Tibial nerve (tissue), 4 donors: ENCODE data around the gene MFAP3L. TPM values are rescaled to one million over a fixed set of nuclear protein-coding genes. Genes with fewer than 3 reads are reported as not detected.

Experiments
- DNase-seq, 2 donors: peaks; one replicate each; pipeline ENCODE4 v3.0.0-alpha.2; 2019; ENCODE audit warnings: low spot score in 2 of 2
- H3K27ac ChIP-seq, 4 donors: fragments of 200-600 bp; sonication (generic) in 3 of 4; one replicate each; pipeline ENCODE4 v1.5.1; 2017 to 2019; ENCODE audit warnings: mild to moderate bottlenecking in 1 of 4
- H3K27me3 ChIP-seq, 2 donors: fragments of 200-600 bp; sonication (generic) in 1 of 2; one replicate each; pipeline versions ENCODE4 v1.5.1 to v1.6.0; 2017 to 2019
- H3K36me3 ChIP-seq, 3 donors: fragments of 200-600 bp; sonication (generic); one replicate each; pipeline ENCODE4 v1.5.1; 2018 to 2019
- H3K4me1 ChIP-seq, 4 donors: fragments of 200-600 bp; sonication (generic) in 3 of 4; one replicate each; pipeline ENCODE4 v1.5.1; 2017 to 2019
- H3K4me3 ChIP-seq, 4 donors: fragments of 200-600 bp; sonication (generic) in 3 of 4; one replicate each; pipeline ENCODE4 v1.5.1; 2017 to 2019; ENCODE audit warnings: mild to moderate bottlenecking in 1 of 4, moderate library complexity in 1 of 4
- H3K9me3 ChIP-seq, 4 donors: fragments of 200-600 bp; sonication (generic) in 3 of 4; one replicate each; pipeline ENCODE4 v1.5.1; 2017 to 2019
- EP300 ChIP-seq, 2 donors: sonication (generic); formaldehyde crosslinking; IDR thresholded peaks; one replicate each; pipeline ENCODE4 v1.6.1; 2017; ENCODE audit warnings: antibody characterized with exemption in 2 of 2, mild to moderate bottlenecking in 1 of 2
- POLR2A ChIP-seq, 2 donors: fragments of 450-650 bp; IDR thresholded peaks; one replicate each; pipeline ENCODE4 v1.6.1; 2017; ENCODE audit warnings: antibody characterized with exemption in 2 of 2, mild to moderate bottlenecking in 2 of 2, moderate library complexity in 2 of 2
- WGBS, 2 donors: methylation state at CpG; one replicate each; pipeline ENCODE4 v1.1.5; 2018; 5-methylcytosine and 5-hydroxymethylcytosine counted together
- total RNA-seq, 4 donors: library from RNA; depleted of rRNA; stranded (reverse); fragments of >200 nt; gene quantifications; one replicate each; pipeline ENCODE4 v1.1.0, GENCODE V29; 2016
- TF ChIP-seq, protein P1 (sequence below), 5 experiments: fragments of 200-600 bp in 3 of 5; fragments of 450-650 bp in 2 of 5; sonication (generic) in 3 of 5; IDR thresholded peaks; one replicate each; pipeline ENCODE4 v1.5.1; 2016 to 2019; ENCODE audit warnings: antibody characterized with exemption in 5 of 5, mild to moderate bottlenecking in 3 of 5, moderate library complexity in 2 of 5

MFAP3L gene
- total RNA-seq, 4 donors from 2014 or later = 15.3 to 37.4 (median 21.2) TPM

DNA sequence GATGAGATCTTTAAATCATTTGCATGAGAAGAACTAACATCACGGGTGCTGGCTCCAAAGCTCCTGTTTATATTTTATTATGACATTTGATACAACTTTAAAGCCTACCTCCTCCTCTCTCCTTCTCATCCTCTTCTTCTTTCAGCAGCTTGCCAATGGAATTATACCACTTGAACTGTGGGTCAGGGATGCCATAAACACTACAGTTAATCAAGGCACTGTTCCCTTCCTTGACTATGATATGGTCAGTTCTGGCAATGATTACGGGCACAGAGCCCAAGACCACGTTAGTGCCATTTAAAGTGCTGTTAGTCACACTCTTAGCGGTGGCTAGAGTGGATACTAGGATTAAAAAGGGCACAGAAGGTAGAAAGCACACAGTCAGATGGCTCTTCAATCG, 20.7 kb downstream of the MFAP3L start:
- WGBS, 2 donors = 46 to 50% methylated on average over 5 of the region's 5 CpGs
- H3K27ac ChIP-seq = peak overlapping the region in 3 of 4 donors; percentile 3 to 66 (median 31)
- no peaks in the 10 kb centered on the region for H3K36me3 ChIP-seq
- DNase-seq = no peak
- H3K27me3 ChIP-seq = no peaks in the 10 kb centered on the region
- peaks cover 0 to 14% (median 0%) of the 10 kb centered on the region in 4 donors for H3K4me1 ChIP-seq
- TF ChIP-seq, protein P1, sequence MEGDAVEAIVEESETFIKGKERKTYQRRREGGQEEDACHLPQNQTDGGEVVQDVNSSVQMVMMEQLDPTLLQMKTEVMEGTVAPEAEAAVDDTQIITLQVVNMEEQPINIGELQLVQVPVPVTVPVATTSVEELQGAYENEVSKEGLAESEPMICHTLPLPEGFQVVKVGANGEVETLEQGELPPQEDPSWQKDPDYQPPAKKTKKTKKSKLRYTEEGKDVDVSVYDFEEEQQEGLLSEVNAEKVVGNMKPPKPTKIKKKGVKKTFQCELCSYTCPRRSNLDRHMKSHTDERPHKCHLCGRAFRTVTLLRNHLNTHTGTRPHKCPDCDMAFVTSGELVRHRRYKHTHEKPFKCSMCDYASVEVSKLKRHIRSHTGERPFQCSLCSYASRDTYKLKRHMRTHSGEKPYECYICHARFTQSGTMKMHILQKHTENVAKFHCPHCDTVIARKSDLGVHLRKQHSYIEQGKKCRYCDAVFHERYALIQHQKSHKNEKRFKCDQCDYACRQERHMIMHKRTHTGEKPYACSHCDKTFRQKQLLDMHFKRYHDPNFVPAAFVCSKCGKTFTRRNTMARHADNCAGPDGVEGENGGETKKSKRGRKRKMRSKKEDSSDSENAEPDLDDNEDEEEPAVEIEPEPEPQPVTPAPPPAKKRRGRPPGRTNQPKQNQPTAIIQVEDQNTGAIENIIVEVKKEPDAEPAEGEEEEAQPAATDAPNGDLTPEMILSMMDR (IDR thresholded peaks at IDR 0.05) = no peak
- TF ChIP-seq EP300 (IDR thresholded peaks at IDR 0.05) (no peak), POLR2A (IDR thresholded peaks at IDR 0.05) (no peak)
- no peaks in the 10 kb centered on the region for H3K9me3 ChIP-seq
- H3K4me3 ChIP-seq = no peak overlapping the region

DNA sequence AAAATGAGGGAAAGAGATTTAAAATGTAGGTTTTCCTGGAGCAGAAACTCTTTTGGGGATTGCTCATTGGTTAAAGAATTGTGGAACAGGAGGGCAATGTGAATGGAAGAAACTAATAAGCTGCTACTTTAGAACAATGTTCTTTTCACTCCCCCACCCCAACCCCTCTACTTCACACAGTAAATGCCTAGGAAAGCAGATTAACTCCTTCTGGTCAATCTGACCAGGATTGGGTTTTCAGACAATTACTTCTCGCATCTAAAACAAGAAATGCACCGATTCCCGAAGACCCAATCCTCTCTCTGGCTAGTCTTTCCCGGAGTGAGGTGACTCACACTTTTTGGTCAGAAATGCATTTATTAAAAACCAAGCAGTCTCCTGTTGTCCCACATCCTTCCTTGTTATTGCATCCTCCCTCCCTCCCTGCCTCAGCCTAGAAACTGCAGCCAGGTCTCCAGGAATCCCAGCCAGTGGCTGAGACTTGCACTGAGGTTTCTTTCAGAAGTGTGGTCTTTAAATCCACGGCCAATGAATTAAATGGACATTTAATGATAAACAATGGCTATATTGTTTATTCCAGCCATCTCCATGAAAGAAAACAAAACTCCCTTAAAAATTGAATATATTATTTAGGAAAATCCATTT, 21.4 kb downstream of the MFAP3L start:
- H3K27me3 ChIP-seq = no peaks in the 10 kb centered on the region
- WGBS, 2 donors = 45 to 51% methylated on average over 5 of the region's 5 CpGs
- H3K4me1 ChIP-seq = peaks cover 0 to 14% (median 0%) of the 10 kb centered on the region in 4 donors
- H3K36me3 ChIP-seq = no peaks in the 10 kb centered on the region
- H3K4me3 ChIP-seq = no peak overlapping the region
- H3K27ac ChIP-seq = peak overlapping the region in 2 of 4 donors; percentile 31 to 66
- no peak for DNase-seq
- TF ChIP-seq EP300 (IDR thresholded peaks at IDR 0.05) = no peak
- TF ChIP-seq, protein P1 (IDR thresholded peaks at IDR 0.05) = no peak
- TF ChIP-seq POLR2A (IDR thresholded peaks at IDR 0.05) = no peak
- H3K9me3 ChIP-seq = no peaks in the 10 kb centered on the region

DNA sequence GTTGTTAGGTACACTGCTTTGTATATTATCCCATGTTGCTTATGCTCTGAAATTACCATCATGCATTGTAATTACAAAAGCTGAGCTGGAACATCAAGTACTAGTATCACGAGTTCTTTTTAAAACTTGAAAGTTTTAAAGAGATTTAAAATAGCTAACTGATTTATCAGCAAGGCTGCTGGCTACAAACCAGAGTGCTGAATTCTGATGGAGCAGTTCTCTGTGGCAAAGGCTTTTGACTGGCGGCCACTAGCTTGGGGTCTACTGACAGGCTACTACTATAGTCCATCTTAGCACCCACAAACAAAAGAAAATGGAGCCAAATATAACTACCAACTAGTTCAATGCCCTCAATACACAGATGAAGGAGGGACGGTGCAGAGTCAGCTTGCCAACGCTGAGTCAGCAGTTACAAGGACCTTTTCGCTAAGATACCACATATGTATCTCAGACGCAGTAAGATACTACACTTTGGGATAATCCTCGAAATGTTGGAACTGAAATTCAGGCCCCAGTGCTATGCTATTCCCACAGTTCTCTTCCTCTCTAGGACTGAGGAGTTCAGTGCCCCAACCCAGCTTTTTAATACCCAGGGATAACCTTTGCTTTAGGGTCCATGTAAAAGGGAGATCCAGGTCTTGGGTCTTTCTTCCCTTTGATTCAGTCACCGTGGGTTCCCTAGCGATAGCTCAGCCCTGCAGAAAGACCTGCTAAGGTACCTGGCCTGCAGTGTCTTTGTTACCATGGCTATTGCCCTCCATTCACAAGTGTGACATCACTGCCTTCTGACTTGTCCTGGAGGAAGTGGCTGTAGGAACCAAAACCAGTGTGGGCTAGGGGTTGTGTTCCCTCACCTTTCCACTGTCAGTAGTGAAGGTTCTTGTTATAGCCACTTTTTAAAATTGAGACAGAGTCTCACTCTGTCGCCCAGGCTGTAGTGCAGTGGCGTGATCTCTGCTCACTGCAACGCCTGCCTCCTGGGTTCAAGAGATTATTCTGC, 22.8 kb downstream of the MFAP3L start:
- Histone ChIP-seq H3K36me3 (no peaks in the 10 kb centered on the region), H3K4me1 (peaks cover 0 to 14% (median 0%) of the 10 kb centered on the region in 4 donors), H3K27me3 (no peaks in the 10 kb centered on the region), H3K9me3 (no peaks in the 10 kb centered on the region), H3K4me3 (no peak overlapping the region), H3K27ac (peak overlapping the region in 2 of 4 donors; percentile 0 to 66)
- TF ChIP-seq EP300 (IDR thresholded peaks at IDR 0.05) (no peak), POLR2A (IDR thresholded peaks at IDR 0.05) (no peak)
- TF ChIP-seq, protein P1 (IDR thresholded peaks at IDR 0.05) = no peak
- no peak for DNase-seq
- 84 to 86% methylated on average over 12 of the region's 12 CpGs for WGBS, 2 donors

DNA sequence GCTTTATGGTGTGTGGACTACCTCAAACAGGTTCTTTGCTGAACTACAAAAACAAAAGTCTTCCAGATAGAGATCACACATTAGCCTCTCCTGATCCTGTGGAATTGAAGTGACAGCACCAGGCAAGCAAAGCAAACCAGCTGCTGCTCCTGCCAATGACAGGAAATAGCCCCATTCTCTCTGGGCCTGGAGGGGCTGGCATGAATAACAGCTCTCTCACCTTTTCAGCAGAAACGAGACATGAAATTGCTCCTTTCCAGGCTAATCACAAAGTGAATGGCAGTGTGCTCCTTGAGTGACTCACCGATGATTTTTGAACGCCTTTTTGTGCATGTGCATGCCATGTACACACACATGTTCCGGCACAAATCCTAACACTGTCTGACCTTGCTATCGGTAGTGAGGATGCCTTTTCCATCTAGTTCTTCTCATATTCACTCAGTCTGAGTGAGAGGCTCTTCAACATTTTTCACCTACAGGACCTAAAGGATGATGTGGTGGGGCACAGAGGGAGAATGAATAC, 24.4 kb downstream of the MFAP3L start:
- Histone ChIP-seq H3K9me3 (no peaks in the 10 kb centered on the region), H3K27ac (no peak overlapping the region), H3K4me3 (no peak overlapping the region), H3K36me3 (no peaks in the 10 kb centered on the region), H3K4me1 (peaks cover 0 to 14% (median 0%) of the 10 kb centered on the region in 4 donors), H3K27me3 (no peaks in the 10 kb centered on the region)
- WGBS, 2 donors = 71 to 78% methylated on average over 5 of the region's 5 CpGs
- no peak for DNase-seq
- no peak for TF ChIP-seq POLR2A (IDR thresholded peaks at IDR 0.05)
- no peak for TF ChIP-seq EP300 (IDR thresholded peaks at IDR 0.05)
- TF ChIP-seq, protein P1 (IDR thresholded peaks at IDR 0.05) = no peak
